Small intestine (tissue), 7 donors: ENCODE measurements around the gene PRDX4. TPM values are rescaled to one million over a fixed set of nuclear protein-coding genes. Genes with fewer than 3 reads are reported as not detected.
"Not testable (repeated sequence)": the region's sequence is repeated elsewhere in the genome, so short reads cannot be mapped to it uniquely, and the experiment has no call there.

ENCODE experiments used
- DNase-seq, 2 donors: peaks; one replicate each; pipeline versions ENCODE4 v3.0.0 to v3.0.0-alpha.2; 2013
- FAIRE-seq: peaks from 2 replicates; lab custom pipeline; 2012; peaks lifted over from hg19 to GRCh38; lab: Jason Lieb, UNC
- H3K27ac ChIP-seq, 3 donors: one replicate each; pipeline ENCODE4 v1.5.1; 2013; ENCODE audit warnings: low read length in 2 of 3, mild to moderate bottlenecking in 2 of 3, control low read depth in 1 of 3, inconsistent platforms in 1 of 3, low read depth in 1 of 3, moderate library complexity in 1 of 3
- H3K27me3 ChIP-seq, 3 donors: one replicate each; pipeline ENCODE4 v1.6.1; 2013; ENCODE audit warnings: low read length in 3 of 3, inconsistent platforms in 1 of 3; ENCODE audit not compliant: control insufficient read depth in 3 of 3, insufficient read depth in 3 of 3
- H3K36me3 ChIP-seq, 3 donors: one replicate each; pipeline ENCODE4 v1.6.1; 2013; ENCODE audit warnings: low read length in 3 of 3, inconsistent platforms in 1 of 3, low read depth in 1 of 3, mild to moderate bottlenecking in 1 of 3, moderate library complexity in 1 of 3; ENCODE audit not compliant: control insufficient read depth in 3 of 3, insufficient read depth in 2 of 3
- H3K4me1 ChIP-seq, 3 donors: one replicate each; pipeline ENCODE4 v1.6.1; 2013; ENCODE audit warnings: low read length in 2 of 3, inconsistent platforms in 1 of 3, low read depth in 1 of 3, mild to moderate bottlenecking in 1 of 3, moderate library complexity in 1 of 3; ENCODE audit not compliant: control insufficient read depth in 3 of 3, insufficient read depth in 2 of 3
- H3K4me3 ChIP-seq, 3 donors: one replicate each; pipeline ENCODE4 v1.5.1; 2013; ENCODE audit warnings: low read length in 3 of 3, control low read depth in 1 of 3, inconsistent platforms in 1 of 3, low read depth in 1 of 3, mild to moderate bottlenecking in 1 of 3, moderate library complexity in 1 of 3
- H3K9me3 ChIP-seq, 2 donors: one replicate each; pipeline ENCODE4 v1.6.1; 2013; ENCODE audit warnings: low read depth in 1 of 2, low read length in 1 of 2; ENCODE audit not compliant: control insufficient read depth in 2 of 2, insufficient read depth in 1 of 2
- WGBS, 3 donors: extraction: QIAGEN DNeasy Blood & Tissue Kit; methylation state at CpG; one replicate each; pipeline ENCODE4 v1.1.7; 2013; 5-methylcytosine and 5-hydroxymethylcytosine counted together
- polyA plus RNA-seq, 4 donors: library from polyadenylated mRNA; stranded (reverse) in 3 of 4; unstranded in 1 of 4; fragments of 200-250 nt in 3 of 4; fragments of 120-200 nt in 1 of 4; gene quantifications; one replicate each; pipeline versions ENCODE4 v1.2.1 to v1.2.3, GENCODE V29; 2013
- donor health status: healthy with polysubstance abuse.
- donor health status: control.
- donor health status: control.
- donor health status: Bipolar disorder and iron deficiency.
- donor health status: healthy.

The PRDX4 gene
- polyA plus RNA-seq, 4 donors: 13.4 to 124 (median 69.6) TPM

- H3K9me3 ChIP-seq: no peaks in the 10 kb centered on the region
- DNase-seq: peak; percentile 31 to 49
- no peaks in the 10 kb centered on the region for H3K36me3 ChIP-seq
- H3K27ac ChIP-seq: peak overlapping the region in 1 of 3 donors; percentile 53
- FAIRE-seq: no peak
- H3K4me3 ChIP-seq: no peak overlapping the region
- no peaks in the 10 kb centered on the region for H3K27me3 ChIP-seq
- H3K4me1 ChIP-seq: no peaks in the 10 kb centered on the region
- WGBS, 3 donors: 15 to 59% (median 43%) methylated on average over 3 of the region's 3 CpGs
These were observed 33.3 kb upstream of the PRDX4 start for GRCh38 chrX:23633834-23634580.

GRCh38 chrX:23637187-23637586 is 30.1 kb upstream of the PRDX4 start:
- DNase-seq (no peak), FAIRE-seq (no peak)
- Histone ChIP-seq H3K9me3 (no peaks in the 10 kb centered on the region), H3K27me3 (no peaks in the 10 kb centered on the region), H3K4me3 (no peak overlapping the region), H3K36me3 (no peaks in the 10 kb centered on the region), H3K27ac (no peak overlapping the region), H3K4me1 (no peaks in the 10 kb centered on the region)
- WGBS, 3 donors: 89 to 98% (median 94%) methylated on average over 2 to 4 of the region's 4 CpGs

DNA sequence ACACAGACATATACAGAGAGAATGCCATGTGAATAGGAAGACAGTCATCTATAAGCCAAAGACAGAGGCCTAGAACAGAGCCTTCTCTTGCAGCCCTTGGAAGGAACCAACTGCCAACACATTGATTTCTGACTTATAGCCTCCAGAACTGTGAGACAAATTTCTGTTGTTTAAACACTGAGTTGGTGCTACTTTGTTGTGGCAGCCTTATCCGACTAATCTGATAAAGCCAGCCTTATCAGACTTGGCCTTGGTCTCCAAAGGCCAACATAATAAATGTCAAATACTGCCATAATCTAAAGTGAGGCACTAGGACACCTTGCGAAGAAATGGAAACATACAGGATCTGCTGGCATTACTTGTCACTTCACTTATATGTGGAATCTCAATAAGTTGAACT is 24.3 kb upstream of the PRDX4 start:
- Histone ChIP-seq H3K4me1 (no peaks in the 10 kb centered on the region), H3K36me3 (no peaks in the 10 kb centered on the region), H3K9me3 (no peaks in the 10 kb centered on the region), H3K27ac (no peak overlapping the region), H3K27me3 (no peaks in the 10 kb centered on the region), H3K4me3 (no peak overlapping the region)
- DNase-seq (no peak), FAIRE-seq (no peak)
- WGBS, 3 donors: 35 to 62% (median 57%) methylated on average over 2 of the region's 2 CpGs

DNA sequence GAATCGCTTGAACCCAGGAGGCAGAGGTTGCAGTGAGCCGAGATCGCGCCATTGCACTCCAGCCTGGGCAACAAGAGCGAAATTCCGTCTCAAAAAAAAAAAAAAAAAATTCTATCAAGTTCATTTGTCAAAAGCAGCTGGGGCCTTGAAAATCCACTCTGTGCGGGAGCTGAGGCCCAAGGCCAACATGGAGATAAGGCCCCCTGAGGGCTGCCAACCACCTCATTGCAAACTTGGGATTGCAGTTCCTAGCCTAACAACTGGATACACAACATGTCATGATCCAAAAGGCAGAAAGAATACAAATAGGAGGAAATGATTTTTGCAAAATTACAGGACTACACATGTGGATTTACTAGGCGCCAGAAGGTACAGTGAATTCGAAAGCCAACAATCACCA is 22.5 kb upstream of the PRDX4 start:
- Histone ChIP-seq H3K36me3 (no peaks in the 10 kb centered on the region), H3K27ac (no peak overlapping the region), H3K4me3 (no peak overlapping the region), H3K27me3 (no peaks in the 10 kb centered on the region), H3K4me1 (no peaks in the 10 kb centered on the region), H3K9me3 (no peaks in the 10 kb centered on the region)
- FAIRE-seq: no peak
- no peak for DNase-seq
- WGBS, 3 donors: 77 to 88% (median 88%) methylated on average over 4 to 9 of the region's 9 CpGs

DNA sequence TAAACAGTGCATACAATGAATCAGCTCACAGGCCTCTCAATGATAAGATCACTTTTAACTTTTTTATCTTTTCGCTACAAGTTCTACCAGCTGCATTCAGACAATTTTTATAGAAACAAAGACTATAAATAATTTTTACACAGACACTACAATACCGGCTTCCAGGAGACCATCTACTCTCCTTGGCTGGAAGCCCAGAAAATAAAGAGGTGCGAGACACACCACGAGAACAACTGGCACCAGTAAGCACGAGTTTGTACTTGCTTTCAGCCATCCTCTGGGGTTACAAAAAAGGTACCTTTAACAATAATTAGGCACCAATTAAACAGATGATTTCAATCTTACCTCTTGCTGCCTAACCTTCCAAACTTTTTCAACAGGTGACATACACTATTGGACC is 11.2 kb upstream of the PRDX4 start:
- H3K27me3 ChIP-seq: no peaks in the 10 kb centered on the region
- no peak for DNase-seq
- H3K4me3 ChIP-seq: no peak overlapping the region
- FAIRE-seq: no peak
- no peaks in the 10 kb centered on the region for H3K4me1 ChIP-seq
- H3K27ac ChIP-seq: no peak overlapping the region
- H3K36me3 ChIP-seq: no peaks in the 10 kb centered on the region
- WGBS, 3 donors: 64 to 65% (median 64%) methylated on average over 5 of the region's 5 CpGs
- H3K9me3 ChIP-seq: no peaks in the 10 kb centered on the region

- no peak for FAIRE-seq
- WGBS, 3 donors: 75 to 96% (median 89%) methylated on average over 3 of the region's 3 CpGs
- no peak overlapping the region for H3K27ac ChIP-seq
These were observed 10.6 kb upstream of the PRDX4 start for GRCh38 chrX:23656684-23657083.

DNA sequence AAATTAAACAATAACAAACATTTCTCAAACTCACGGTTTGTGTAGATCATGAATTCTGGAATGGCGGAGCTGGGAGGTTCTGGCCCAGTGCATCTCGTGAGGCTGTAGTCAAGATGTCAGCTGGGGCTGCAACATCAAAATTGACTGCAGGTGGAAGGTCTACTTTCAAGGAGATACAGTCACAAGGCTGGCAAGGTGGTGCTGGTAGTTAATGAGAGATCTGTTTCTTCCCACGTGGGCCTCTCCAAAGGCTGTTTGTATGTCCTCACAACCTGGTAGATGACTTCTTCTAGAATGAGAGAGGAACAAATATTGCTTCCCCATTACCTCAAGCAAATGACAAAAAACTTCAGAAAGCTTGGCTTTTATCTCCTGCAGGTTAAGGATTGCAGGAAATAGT is 8.0 kb upstream of the PRDX4 start:
- no peak overlapping the region for H3K27ac ChIP-seq
- no peak for FAIRE-seq
- H3K4me1 ChIP-seq: no peaks in the 10 kb centered on the region
- no peaks in the 10 kb centered on the region for H3K36me3 ChIP-seq
- 75 to 88% (median 82%) methylated on average over 4 of the region's 4 CpGs for WGBS, 3 donors
- no peak overlapping the region for H3K4me3 ChIP-seq
- no peaks in the 10 kb centered on the region for H3K27me3 ChIP-seq
- DNase-seq: no peak
- no peaks in the 10 kb centered on the region for H3K9me3 ChIP-seq

More at GRCh38 chrX:23656684-23657083, 10.6 kb upstream of the PRDX4 start:
- Histone ChIP-seq H3K4me3 (no peak overlapping the region), H3K27me3 (no peaks in the 10 kb centered on the region), H3K4me1 (no peaks in the 10 kb centered on the region), H3K36me3 (no peaks in the 10 kb centered on the region), H3K9me3 (no peaks in the 10 kb centered on the region)
- DNase-seq: no peak

GRCh38 chrX:23660083-23660765 is 7.1 kb upstream of the PRDX4 start:
- not testable (repeated sequence) for H3K4me1 ChIP-seq, H3K27ac ChIP-seq, H3K36me3 ChIP-seq, H3K9me3 ChIP-seq, DNase-seq, FAIRE-seq, H3K27me3 ChIP-seq, H3K4me3 ChIP-seq
- WGBS, 3 donors: 67 to 74% (median 71%) methylated on average over 5 to 8 of the region's 8 CpGs
